H1 (cell line): ENCODE measurements around the gene ARHGDIB. TPM values are rescaled to one million over a fixed set of nuclear protein-coding genes. Genes with fewer than 3 reads are reported as not detected.

Experiments used
- CTCF ChIA-PET: fragments of 300-600 bp; sonication (Branson Sonifier 250); formaldehyde crosslinking; loops from one replicate; lab custom pipeline; 2021; ENCODE audit not compliant: partially characterized antibody; lab: Charles Lee
- POLR2A ChIA-PET: fragments of 300-600 bp; sonication (Branson Sonifier 250); formaldehyde crosslinking; loops from one replicate; lab custom pipeline; 2021; ENCODE audit warnings: inconsistent platforms; ENCODE audit not compliant: partially characterized antibody; lab: Charles Lee
- DNase-seq, 2 experiments: peaks; one replicate each; pipeline versions ENCODE4 v3.0.0 to v3.0.0-alpha.2; 2010 to 2022; ENCODE audit warnings: low spot score in 2 of 2, low read depth in 1 of 2, mixed read lengths in 1 of 2
- FAIRE-seq: peaks from 2 replicates; lab custom pipeline; 2011; peaks lifted over from hg19 to GRCh38; lab: Jason Lieb, UNC
- H2AFZ ChIP-seq: 2 replicates; pipeline ENCODE4 v1.8.1; 2012; ENCODE audit warnings: low read length, inconsistent platforms
- H2AK5ac ChIP-seq: 2 replicates; pipeline ENCODE4 v1.6.1; 2013; ENCODE audit warnings: low read depth, low read length
- H2BK120ac ChIP-seq: replicated peaks from 2 replicates; pipeline ENCODE3; 2013; ENCODE audit warnings: low read depth, low read length, inconsistent platforms
- H2BK12ac ChIP-seq: 2 replicates; pipeline ENCODE4 v1.6.1; 2013; ENCODE audit warnings: low read depth, low read length
- H2BK15ac ChIP-seq: 2 replicates; pipeline ENCODE4 v1.6.1; 2013; ENCODE audit warnings: low read length
- H2BK20ac ChIP-seq: 2 replicates; pipeline ENCODE4 v1.6.1; 2013; ENCODE audit warnings: low read length
- H2BK5ac ChIP-seq: 2 replicates; pipeline ENCODE4 v1.6.1; 2013; ENCODE audit warnings: low read depth, low read length
- H3K14ac ChIP-seq: 2 replicates; pipeline ENCODE4 v1.6.1; 2013; ENCODE audit warnings: inconsistent platforms; ENCODE audit not compliant: insufficient read length
- H3K18ac ChIP-seq: 2 replicates; pipeline ENCODE4 v1.6.1; 2013; ENCODE audit warnings: low read length; ENCODE audit errors: extremely low read depth
- H3K23ac ChIP-seq: 2 replicates; pipeline ENCODE4 v1.6.1; 2013; ENCODE audit warnings: inconsistent platforms; ENCODE audit not compliant: insufficient read length
- H3K23me2 ChIP-seq: 2 replicates; pipeline ENCODE4 v1.6.1; 2013; ENCODE audit warnings: low read depth, low read length
- H3K27ac ChIP-seq: 2 replicates; pipeline ENCODE4 v1.6.1; 2011; ENCODE audit warnings: low read depth, low read length, inconsistent platforms
- H3K27me3 ChIP-seq, 4 experiments: replicated peaks in 1 of 4; 1 replicate in 1 of 4; 2 replicates in 3 of 4; pipeline versions ENCODE4 v1.6.1 to v1.8.1; 2011 to 2013; ENCODE audit warnings: low read length in 3 of 4, mild to moderate bottlenecking in 3 of 4, inconsistent platforms in 2 of 4, mixed read lengths in 2 of 4, moderate library complexity in 1 of 4; ENCODE audit not compliant: control insufficient read depth in 3 of 4, insufficient read depth in 3 of 4; ENCODE audit errors: extremely low read depth in 1 of 4
- H3K36me3 ChIP-seq, 4 experiments: 2 replicates each; pipeline versions ENCODE4 v1.6.1 to v1.8.1; 2011 to 2013; ENCODE audit warnings: mild to moderate bottlenecking in 4 of 4, low read length in 3 of 4, moderate library complexity in 2 of 4, control low read depth in 1 of 4, inconsistent platforms in 1 of 4; ENCODE audit not compliant: insufficient read depth in 4 of 4, control insufficient read depth in 2 of 4
- H3K4ac ChIP-seq: replicated peaks from 2 replicates; pipeline ENCODE3; 2013; ENCODE audit warnings: low read length, low read depth, mixed read lengths, inconsistent platforms; ENCODE audit not compliant: insufficient read length
- H3K4me1 ChIP-seq, 4 experiments: replicated peaks in 1 of 4; 1 replicate in 1 of 4; 2 replicates in 3 of 4; pipeline versions ENCODE4 v1.6.1 to v1.8.1; 2011 to 2013; ENCODE audit warnings: low read length in 3 of 4, inconsistent platforms in 2 of 4, mixed read lengths in 1 of 4; ENCODE audit not compliant: insufficient read depth in 4 of 4, control insufficient read depth in 3 of 4
- H3K4me2 ChIP-seq, 2 experiments: 2 replicates each; pipeline versions ENCODE4 v1.6.1 to v1.8.1; 2011 to 2013; ENCODE audit warnings: low read depth in 2 of 2, low read length in 2 of 2, control low read depth in 1 of 2, inconsistent platforms in 1 of 2, mild to moderate bottlenecking in 1 of 2; ENCODE audit not compliant: insufficient read depth in 1 of 2
- H3K4me3 ChIP-seq, 4 experiments: fragments of 200-600, 300-600 bp in 1 of 4; sonication (generic), shearing (Covaris generic), sonication (Bioruptor Twin) in 1 of 4; 2 replicates each; pipeline versions ENCODE4 v1.5.1 to v1.8.1; 2011 to 2016; ENCODE audit warnings: low read length in 4 of 4, low read depth in 3 of 4, control low read depth in 2 of 4, inconsistent platforms in 2 of 4, mild to moderate bottlenecking in 2 of 4, mixed read lengths in 1 of 4, moderate library complexity in 1 of 4; ENCODE audit not compliant: insufficient read depth in 2 of 4; ENCODE audit errors: extremely low read depth in 1 of 4
- H3K56ac ChIP-seq: replicated peaks from 2 replicates; pipeline ENCODE3; 2013; ENCODE audit warnings: low read depth, mild to moderate bottlenecking, mixed read lengths, low read length, inconsistent platforms; ENCODE audit not compliant: insufficient read length
- H3K79me1 ChIP-seq: 2 replicates; pipeline ENCODE4 v1.6.1; 2013; ENCODE audit warnings: low read depth, low read length, control low read depth
- H3K79me2 ChIP-seq, 2 experiments: 2 replicates each; pipeline versions ENCODE4 v1.6.1 to v1.8.1; 2012 to 2013; ENCODE audit warnings: low read length in 2 of 2, mild to moderate bottlenecking in 2 of 2, inconsistent platforms in 1 of 2; ENCODE audit not compliant: insufficient read depth in 2 of 2, control insufficient read depth in 1 of 2
- H3K9ac ChIP-seq, 4 experiments: replicated peaks in 1 of 4; 1 replicate in 1 of 4; 2 replicates in 3 of 4; pipeline versions ENCODE4 v1.6.1 to v1.8.1; 2011 to 2013; ENCODE audit warnings: low read depth in 3 of 4, low read length in 3 of 4, control low read depth in 2 of 4, mild to moderate bottlenecking in 2 of 4, moderate library complexity in 2 of 4, inconsistent platforms in 1 of 4; ENCODE audit errors: extremely low read depth in 1 of 4
- H3K9me3 ChIP-seq, 2 experiments: 2 replicates each; pipeline versions ENCODE4 v1.6.1 to v1.8.1; 2012 to 2013; ENCODE audit warnings: mild to moderate bottlenecking in 2 of 2, moderate library complexity in 2 of 2, control low read depth in 1 of 2, inconsistent platforms in 1 of 2, low read depth in 1 of 2, low read length in 1 of 2, mixed read lengths in 1 of 2; ENCODE audit not compliant: insufficient read depth in 2 of 2
- H4K20me1 ChIP-seq, 2 experiments: replicated peaks in 1 of 2; 2 replicates each; pipeline versions ENCODE3 to v1.8.1; 2011 to 2013; ENCODE audit warnings: inconsistent platforms in 2 of 2, low read length in 2 of 2, mild to moderate bottlenecking in 1 of 2; ENCODE audit not compliant: insufficient read depth in 2 of 2, control insufficient read depth in 1 of 2
- H4K5ac ChIP-seq: 2 replicates; pipeline ENCODE4 v1.6.1; 2013; ENCODE audit warnings: low read length, low read depth, mixed read lengths, inconsistent platforms; ENCODE audit not compliant: insufficient read length
- H4K8ac ChIP-seq: 2 replicates; pipeline ENCODE4 v1.8.0; 2013; ENCODE audit warnings: mild to moderate bottlenecking, moderate library complexity, low read length, inconsistent platforms; ENCODE audit not compliant: insufficient read depth; ENCODE audit errors: extremely low read depth
- H4K91ac ChIP-seq: replicated peaks from 2 replicates; pipeline ENCODE3; 2013; ENCODE audit warnings: low read length, mixed read lengths, inconsistent platforms; ENCODE audit not compliant: insufficient read length
- CHD1 ChIP-seq: IDR thresholded peaks from 2 replicates; pipeline ENCODE4 v1.6.1; 2012; ENCODE audit warnings: low read depth, low read length, improper control_type of control experiment
- CHD2 ChIP-seq: IDR thresholded peaks from 2 replicates; pipeline ENCODE4 v1.6.1; 2012; ENCODE audit warnings: low read length, improper control_type of control experiment
- CREB1 ChIP-seq: IDR thresholded peaks from 2 replicates; pipeline ENCODE4 v1.6.1; 2012; ENCODE audit warnings: inconsistent platforms
- EZH2 ChIP-seq: fragments of 200-600 bp; sonication (generic); IDR thresholded peaks from 2 replicates; pipeline ENCODE4 v1.7.1; 2012; ENCODE audit warnings: low read depth, mild to moderate bottlenecking, moderate library complexity, low read length, inconsistent platforms; ENCODE audit not compliant: severe bottlenecking
- JUN ChIP-seq: IDR thresholded peaks from 2 replicates; pipeline ENCODE4 v1.6.1; 2011; ENCODE audit warnings: low read depth, mild to moderate bottlenecking, improper control_type of control experiment, low read length
- SP1 ChIP-seq: IDR thresholded peaks from 2 replicates; pipeline ENCODE4 v1.6.1; 2011; ENCODE audit warnings: low read depth, low read length
- TEAD4 ChIP-seq: IDR thresholded peaks from 2 replicates; pipeline ENCODE4 v1.6.1; 2012; ENCODE audit warnings: low read depth, low read length, inconsistent platforms, mixed read lengths
- WGBS, 2 experiments: shearing (Covaris generic) in 1 of 2; methylation state at CpG; one replicate each; pipeline versions ENCODE4 v1.1.6 to v1.1.7; 2013 to 2015; ENCODE audit warnings: low lambda C conversion rate in 2 of 2, mixed read lengths in 2 of 2, inconsistent platforms in 1 of 2, low coverage in 1 of 2, missing lambda C conversion rate in 1 of 2; ENCODE audit not compliant: insufficient replicate concordance in 2 of 2, insufficient coverage in 1 of 2, insufficient read length in 1 of 2; ENCODE audit errors: extremely low coverage in 1 of 2, missing lambda C conversion rate in 1 of 2; 5-methylcytosine and 5-hydroxymethylcytosine counted together
- polyA plus RNA-seq, 7 experiments: library from polyadenylated mRNA; depleted of rRNA in 3 of 7; stranded (reverse) in 5 of 7; unstranded in 2 of 7; fragments of >200 nt in 5 of 7; fragments of 200-250 nt in 2 of 7; gene quantifications; 1 replicate in 5 of 7; 2 replicates in 1 of 7; 4 replicates in 1 of 7; pipeline versions ENCODE4 v1.2.1 to v1.2.3, GENCODE V29; 2011 to 2013; ENCODE audit warnings: missing spikeins in 2 of 7, mixed read lengths in 2 of 7
- total RNA-seq: library from RNA; stranded (reverse); fragmentation: NEBNext Ultra II Directional; extraction: Animal tissue kit (Norgen Biotek cat#: 25700); gene quantifications from 2 replicates; pipeline ENCODE4 v1.2.1, GENCODE V29; 2021

The ARHGDIB gene
- total and polyA plus RNA-seq, 2 of the 8 experiments (the other 6 are each of a cell fraction or from before 2014, with no cell fraction given) = 0.82 to 1.3 TPM

- no peak for DNase-seq
Observed at GRCh38 chr12:14999021-14999694, 37.8 kb upstream of the ARHGDIB start.

More at GRCh38 chr12:14999021-14999694, 37.8 kb upstream of the ARHGDIB start:
- Histone ChIP-seq H3K4ac (no peak overlapping the region), H4K20me1 (no peaks in the 10 kb centered on the region), H3K4me2 (no peak overlapping the region), H3K23ac (no peak overlapping the region), H3K27ac (no peak overlapping the region), H4K8ac (no peak overlapping the region), H3K79me2 (no peaks in the 10 kb centered on the region), H3K36me3 (no peaks in the 10 kb centered on the region), H2BK120ac (no peak overlapping the region), H3K4me3 (no peak overlapping the region), H4K91ac (no peak overlapping the region), H3K9me3 (no peaks in the 10 kb centered on the region), H2AK5ac (no peak overlapping the region), H3K79me1 (no peaks in the 10 kb centered on the region), H3K4me1 (peaks cover 2 to 8% (median 3%) of the 10 kb centered on the region in 4 experiments; a peak in 4 of 7 replicates), H2BK5ac (no peak overlapping the region), H3K14ac (no peak overlapping the region), H3K27me3 (no peaks in the 10 kb centered on the region), H2BK12ac (no peak overlapping the region), H2BK20ac (no peak overlapping the region), H3K18ac (no peak overlapping the region), H3K23me2 (no peaks in the 10 kb centered on the region), H3K56ac (no peak overlapping the region), H4K5ac (no peak overlapping the region), H3K9ac (no peak overlapping the region), H2BK15ac (no peak overlapping the region), H2AFZ (no peak overlapping the region)
- no peak for TF ChIP-seq TEAD4
- TF ChIP-seq SP1 = no peak
- TF ChIP-seq EZH2 = no peak
- no peak for TF ChIP-seq CHD1
- no peak for TF ChIP-seq CHD2
- no peak for TF ChIP-seq CREB1
- no peak for TF ChIP-seq JUN
- 94% methylated on average over 2 of the region's 2 CpGs; no CpG with 5 or more reads in 1 of the 2 experiments for WGBS, 2 experiments
- no peak for FAIRE-seq
- ChIA-PET CTCF (interaction anchor here (0.6 to 12.5 kb wide), 5 partner anchors 12 to 222 kb away, joined by 3 to 116 read pairs (median 4); partner anchors contain the start of genes ART4 and RERG), POLR2A (no interaction called here)
